Measurements from ENCODE around the gene GNG7. TPM values are rescaled to one million over a fixed set of nuclear protein-coding genes. Genes with fewer than 3 reads are reported as not detected.
A peak's percentile ranks its signal among the peaks of the same experiment; 100 is the strongest.

GNG7 gene
- total RNA-seq, 1 donor from 2014 or later: 7.7 TPM

GRCh38 chr19:2602391-2603181 lies 99.9 kb downstream of the GNG7 start:
- Mint-ChIP-seq H3K9me3 (ENCODE audit: unreplicated experiment) (no peaks in the 10 kb centered on the region), H3K4me3 (ENCODE audit: unreplicated experiment) (no peak overlapping the region), H3K27me3 (ENCODE audit: unreplicated experiment) (no peaks in the 10 kb centered on the region), H3K36me3 (ENCODE audit: low read depth, unreplicated experiment) (no peaks in the 10 kb centered on the region), H3K4me1 (ENCODE audit: unreplicated experiment) (peaks cover 4% of the 10 kb centered on the region), H3K27ac (ENCODE audit: unreplicated experiment) (no peak overlapping the region)
- DNase-seq (ENCODE audit: low spot score): no peak
- no peak for TF ChIP-seq CTCF (IDR thresholded peaks at IDR 0.05; ENCODE audit: unreplicated experiment)

GRCh38 chr19:2600914-2601870 lies 101.3 kb downstream of the GNG7 start:
- no peak overlapping the region for H3K27ac Mint-ChIP-seq (ENCODE audit: unreplicated experiment)
- H3K4me3 Mint-ChIP-seq (ENCODE audit: unreplicated experiment): no peak overlapping the region
- DNase-seq (ENCODE audit: low spot score): no peak
- no peaks in the 10 kb centered on the region for H3K27me3 Mint-ChIP-seq (ENCODE audit: unreplicated experiment)
- peaks cover 4% of the 10 kb centered on the region for H3K4me1 Mint-ChIP-seq (ENCODE audit: unreplicated experiment)
- no peak for TF ChIP-seq CTCF (IDR thresholded peaks at IDR 0.05; ENCODE audit: unreplicated experiment)
- no peaks in the 10 kb centered on the region for H3K36me3 Mint-ChIP-seq (ENCODE audit: low read depth, unreplicated experiment)
- no peaks in the 10 kb centered on the region for H3K9me3 Mint-ChIP-seq (ENCODE audit: unreplicated experiment)

GRCh38 chr19:2594319-2594718 lies 108.2 kb downstream of the GNG7 start:
- peak overlapping the region; percentile 51 for H3K27ac Mint-ChIP-seq (ENCODE audit: unreplicated experiment)
- no peak for TF ChIP-seq CTCF (IDR thresholded peaks at IDR 0.05; ENCODE audit: unreplicated experiment)
- H3K9me3 Mint-ChIP-seq (ENCODE audit: unreplicated experiment): no peaks in the 10 kb centered on the region
- H3K4me1 Mint-ChIP-seq (ENCODE audit: unreplicated experiment): peaks cover 2% of the 10 kb centered on the region
- H3K27me3 Mint-ChIP-seq (ENCODE audit: unreplicated experiment): peaks cover 4% of the 10 kb centered on the region
- no peak overlapping the region for H3K4me3 Mint-ChIP-seq (ENCODE audit: unreplicated experiment)
- H3K36me3 Mint-ChIP-seq (ENCODE audit: low read depth, unreplicated experiment): peaks cover 9% of the 10 kb centered on the region
- no peak for DNase-seq (ENCODE audit: low spot score)

GRCh38 chr19:2592824-2593223 lies 109.7 kb downstream of the GNG7 start:
- H3K4me3 Mint-ChIP-seq (ENCODE audit: unreplicated experiment): no peak overlapping the region
- no peak overlapping the region for H3K27ac Mint-ChIP-seq (ENCODE audit: unreplicated experiment)
- H3K4me1 Mint-ChIP-seq (ENCODE audit: unreplicated experiment): peaks cover 6% of the 10 kb centered on the region
- peaks cover 4% of the 10 kb centered on the region for H3K27me3 Mint-ChIP-seq (ENCODE audit: unreplicated experiment)
- no peak for TF ChIP-seq CTCF (IDR thresholded peaks at IDR 0.05; ENCODE audit: unreplicated experiment)
- DNase-seq (ENCODE audit: low spot score): no peak
- no peaks in the 10 kb centered on the region for H3K9me3 Mint-ChIP-seq (ENCODE audit: unreplicated experiment)
- H3K36me3 Mint-ChIP-seq (ENCODE audit: low read depth, unreplicated experiment): peaks cover 9% of the 10 kb centered on the region

All from endothelial cell (in vitro differentiated cells).